Activated T-helper 1 cell treated with Interleukin-2 at 50 U/mL for 16 hours (primary cell): Measurements from ENCODE around the gene PLA2G6.
"Not testable (repeated sequence)": the region's sequence is repeated elsewhere in the genome, so short reads cannot be mapped to it uniquely, and the experiment has no call there.

Source experiments
- DNase-seq: peaks from one replicate; pipeline ENCODE4 v3.0.0-alpha.2; 2020; ENCODE audit warnings: low read depth

The PLA2G6 gene

DNA sequence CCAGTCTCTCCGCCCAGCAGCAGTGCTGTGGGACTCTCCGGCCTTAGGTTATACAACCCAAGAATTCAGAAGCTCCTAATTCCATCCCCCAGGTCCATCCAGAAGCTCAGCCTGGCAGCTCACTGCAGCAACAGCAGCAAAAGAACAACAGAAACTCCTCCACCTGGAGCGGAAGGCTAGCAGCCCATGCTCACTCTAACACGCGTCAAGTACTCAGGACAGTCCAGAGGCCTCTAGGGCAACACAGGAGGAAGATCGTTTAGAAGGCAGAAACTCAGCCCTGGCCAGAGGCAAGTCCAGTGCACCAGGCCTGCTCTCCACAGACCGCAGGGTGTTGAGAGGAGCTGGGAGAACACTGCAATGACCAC, 17.1 kb downstream of the PLA2G6 start:
- DNase-seq, result no peak

GRCh38 chr22:38163844-38164550, 17.6 kb downstream of the PLA2G6 start:
- no peak for DNase-seq

- DNase-seq, result no peak
Measured at GRCh38 chr22:38162881-38163843, 18.5 kb downstream of the PLA2G6 start.

- DNase-seq, result no peak
Measured at GRCh38 chr22:38155703-38156102, 25.9 kb downstream of the PLA2G6 start.

- DNase-seq, result not testable (repeated sequence)
Measured at GRCh38 chr22:38154563-38154915, 27.1 kb downstream of the PLA2G6 start.

- no peak for DNase-seq
Measured at GRCh38 chr22:38153821-38154562, 27.6 kb downstream of the PLA2G6 start.

- DNase-seq, result no peak
Measured at GRCh38 chr22:38151126-38151500, 30.5 kb downstream of the PLA2G6 start.

DNA sequence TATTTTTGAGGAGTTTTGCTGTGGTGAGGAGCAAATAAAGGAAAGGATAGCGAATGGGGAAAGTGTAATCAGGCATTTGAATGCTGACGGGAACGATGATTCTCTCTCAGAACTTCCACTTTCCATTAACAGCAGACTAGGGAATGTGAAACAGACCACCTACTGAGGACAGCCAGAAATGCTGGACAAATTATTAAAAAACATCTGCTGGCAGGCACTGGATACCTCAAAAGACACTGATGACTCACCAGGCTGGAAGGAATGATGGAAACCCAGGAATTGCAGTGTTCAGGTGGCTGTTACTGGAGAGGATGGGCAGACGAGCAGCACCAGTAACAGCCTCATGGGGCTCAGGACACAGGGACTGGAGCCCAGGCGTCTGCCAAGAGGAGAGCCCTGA, 33.4 kb downstream of the PLA2G6 start:
- no peak for DNase-seq

DNA sequence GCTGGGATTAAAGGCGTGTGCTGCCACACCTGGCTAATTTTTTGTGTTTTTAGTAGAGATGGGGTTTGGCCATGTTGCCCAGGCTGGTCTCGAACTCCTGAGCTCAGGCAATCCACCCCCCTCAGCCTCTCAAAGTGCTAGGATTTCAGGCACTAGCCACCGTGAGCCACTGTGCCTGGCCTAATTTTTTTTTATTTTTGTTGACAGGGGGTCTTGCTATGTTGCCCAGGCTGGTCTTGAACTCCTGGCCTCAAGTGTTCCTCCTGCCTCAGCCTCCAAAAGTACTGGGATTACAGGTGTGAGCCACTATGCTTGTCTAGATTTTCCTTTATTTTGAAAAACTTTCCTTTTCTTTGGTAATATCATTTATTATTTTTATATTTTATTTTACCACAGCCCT, 35.5 kb downstream of the PLA2G6 start:
- DNase-seq, result not testable (repeated sequence)

DNA sequence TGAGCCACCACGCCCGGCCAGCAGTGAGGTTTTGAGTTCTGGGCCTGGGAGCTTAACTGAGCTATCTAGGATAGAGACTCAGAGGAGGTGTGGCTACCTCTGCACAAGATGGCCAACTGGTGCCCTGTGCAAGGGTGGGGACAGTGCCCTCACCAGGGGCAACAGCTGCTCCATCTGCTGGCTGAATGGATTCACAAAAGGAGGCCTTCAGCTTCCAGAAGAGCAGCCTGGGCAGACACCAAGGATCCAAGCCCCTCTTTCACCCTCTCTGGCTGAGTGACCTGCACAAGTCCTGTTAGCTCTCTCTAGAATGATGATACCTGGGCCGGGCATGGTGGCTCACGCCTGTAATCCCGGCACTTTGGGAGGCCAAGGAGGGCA, 37.6 kb downstream of the PLA2G6 start:
- no peak for DNase-seq

- DNase-seq, result no peak
Measured at GRCh38 chr22:38142606-38143005, 39.0 kb downstream of the PLA2G6 start.

DNA sequence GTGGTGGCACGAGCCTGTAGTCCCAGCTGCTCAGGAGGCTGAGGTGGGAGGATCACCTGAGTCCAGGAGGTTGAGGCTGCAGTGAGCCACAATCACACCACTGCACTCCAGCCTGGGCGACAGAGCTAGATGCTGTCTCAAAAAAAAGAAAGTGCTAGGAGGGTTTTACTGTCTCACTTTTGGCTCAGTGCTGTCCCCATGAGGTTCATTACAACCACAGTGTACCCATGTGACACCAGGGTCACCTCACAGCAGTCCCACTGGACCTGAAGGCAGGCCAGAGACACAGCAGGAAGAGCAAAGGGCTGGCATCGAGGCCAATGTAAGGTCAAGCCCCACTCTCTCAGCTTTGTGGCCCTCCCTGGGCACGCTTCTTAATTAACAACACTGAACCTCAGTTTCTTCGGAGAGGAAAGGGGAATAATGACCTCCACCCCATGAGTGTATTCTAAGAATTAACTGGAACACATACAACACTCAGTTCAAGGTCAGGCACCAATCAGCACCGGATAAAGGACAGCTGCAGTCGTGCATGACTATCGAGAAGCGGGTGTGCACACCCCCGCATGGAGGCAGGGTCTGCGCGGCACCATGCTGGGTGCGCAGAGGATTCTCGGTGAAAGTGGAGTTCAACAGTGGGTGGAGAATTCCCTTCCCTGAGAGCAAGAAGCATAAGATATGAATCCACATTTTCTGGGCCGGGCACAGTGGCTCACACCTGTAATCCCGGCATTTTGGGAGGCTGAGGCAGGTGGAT, 40.2 kb downstream of the PLA2G6 start:
- no peak for DNase-seq

- no peak for DNase-seq
Measured at GRCh38 chr22:38139901-38140300, 41.7 kb downstream of the PLA2G6 start.

GRCh38 chr22:38138961-38139360, 42.7 kb downstream of the PLA2G6 start:
- DNase-seq, result no peak

- no peak for DNase-seq
Measured at GRCh38 chr22:38137876-38138687, 43.5 kb downstream of the PLA2G6 start.

- no peak for DNase-seq
Measured at GRCh38 chr22:38136607-38137006, 45.0 kb downstream of the PLA2G6 start.

DNA sequence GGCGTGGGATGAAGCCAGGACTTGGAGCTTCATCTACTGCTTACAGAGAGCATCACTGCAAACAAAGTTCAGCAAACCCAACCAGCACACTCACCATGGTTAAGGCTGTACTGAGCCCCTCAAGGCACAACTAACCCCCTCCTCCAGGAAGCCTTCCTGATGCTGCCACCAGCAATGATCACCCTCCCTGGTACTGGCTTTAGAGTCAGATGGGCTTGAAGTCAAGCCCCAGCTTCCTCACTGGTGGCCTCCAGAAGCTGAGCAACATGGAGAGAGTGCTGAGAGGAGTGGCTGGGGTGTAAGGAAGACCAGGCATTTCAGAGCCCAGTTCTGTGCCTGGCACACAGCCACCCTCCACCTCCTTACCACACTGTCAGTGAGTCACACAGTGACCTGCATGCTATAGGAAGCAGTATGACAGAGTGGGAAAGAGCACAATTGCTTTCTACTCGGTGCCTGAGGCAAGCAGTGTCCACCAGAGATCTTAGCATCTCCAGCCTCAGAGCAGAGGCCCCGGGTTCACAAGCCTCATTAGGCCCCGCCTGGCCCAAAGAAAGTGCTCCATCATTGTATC, 46.4 kb downstream of the PLA2G6 start:
- DNase-seq, result no peak

DNA sequence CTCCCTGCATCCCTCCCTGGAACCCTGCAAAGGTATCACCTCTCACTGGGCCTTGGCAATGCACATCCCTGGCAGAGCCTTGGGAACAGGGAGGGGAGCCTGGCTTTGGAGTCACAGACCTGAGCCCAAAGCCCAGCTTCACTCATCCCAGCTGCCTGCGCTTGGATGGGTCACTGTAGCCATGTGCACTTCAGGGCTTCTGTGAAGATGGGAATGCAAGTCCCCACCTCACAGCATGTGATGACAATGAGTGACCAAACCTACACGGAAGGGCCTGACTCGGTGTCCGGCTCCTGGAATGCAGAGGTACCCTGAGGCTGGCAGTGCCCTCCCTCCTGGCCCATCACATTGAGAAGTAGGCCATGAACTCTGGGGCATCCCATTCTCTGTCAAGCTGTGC, 48.3 kb downstream of the PLA2G6 start:
- DNase-seq, result no peak

DNA sequence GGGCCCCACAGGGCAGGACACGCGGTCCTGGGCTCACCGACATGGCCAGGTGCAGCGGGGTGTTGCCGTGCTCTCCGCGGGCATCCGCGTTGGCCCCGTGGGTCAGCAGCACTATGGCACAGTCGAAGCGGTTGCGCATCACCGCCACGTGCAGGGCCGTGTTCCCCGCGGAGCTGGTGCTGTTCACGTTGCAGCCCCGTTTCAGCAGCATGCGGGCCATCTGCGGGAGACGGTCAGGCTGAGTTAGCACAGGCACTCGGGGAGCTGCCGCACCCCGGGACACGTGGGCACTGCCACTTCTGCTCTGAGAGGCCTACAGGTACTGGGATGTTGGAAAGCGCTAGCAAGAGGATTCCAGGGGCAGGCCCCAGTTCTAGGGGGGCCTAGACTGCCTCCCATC, 48.8 kb downstream of the PLA2G6 start:
- no peak for DNase-seq

GRCh38 chr22:38132136-38132535, 49.5 kb downstream of the PLA2G6 start:
- DNase-seq, result no peak

DNA sequence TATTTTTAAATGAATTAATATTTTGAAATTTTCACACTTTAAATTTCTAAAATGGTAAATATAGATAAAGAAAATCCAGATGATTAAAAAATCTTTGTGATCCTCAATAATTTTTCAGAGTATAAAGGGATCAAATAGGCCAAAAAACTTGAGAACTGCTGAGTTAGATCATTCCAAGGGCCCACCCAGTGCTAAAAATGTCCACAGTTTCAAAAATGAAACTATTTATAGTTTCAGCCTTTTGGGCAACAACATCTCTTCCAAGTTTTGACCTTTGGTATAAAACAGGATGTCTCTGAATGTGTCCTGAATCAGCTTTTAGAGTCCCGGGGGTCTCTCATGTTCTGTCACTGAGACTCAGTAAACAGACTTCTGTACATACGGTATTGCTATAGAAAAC, 50.2 kb downstream of the PLA2G6 start:
- DNase-seq, result no peak
